Activated CD4-positive, alpha-beta T cell treated with anti-CD3 and anti-CD28 coated beads for 4 hours (primary cell): ENCODE measurements around the gene ZNF467.

Source experiments
- DNase-seq, 2 donors: peaks; one replicate each; pipeline ENCODE4 v3.0.0-alpha.2; 2020

ZNF467 gene

DNA sequence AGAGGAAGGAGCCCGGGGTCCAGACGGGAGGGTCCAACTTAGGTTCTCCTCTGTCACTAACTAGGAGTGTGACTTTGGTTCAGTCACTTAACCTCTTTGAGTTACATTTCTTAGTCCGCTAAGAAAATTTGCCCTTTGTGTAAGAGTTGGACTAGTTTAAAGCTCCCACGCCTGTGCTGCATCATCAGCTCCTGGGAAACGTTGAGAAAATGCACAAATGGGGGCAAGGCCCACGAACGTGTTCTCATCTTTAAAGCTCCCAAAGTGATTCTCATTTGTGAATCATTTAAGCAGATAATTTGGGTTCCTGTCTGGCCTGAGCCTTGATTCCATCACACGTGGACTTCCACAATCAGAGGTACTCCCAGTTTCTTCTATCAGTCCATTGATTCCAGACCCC is 6.3 kb downstream of the ZNF467 start:
- DNase-seq = no peak

- no peak for DNase-seq
Observed at GRCh38 chr7:149766135-149766675, 7.2 kb downstream of the ZNF467 start.

DNA sequence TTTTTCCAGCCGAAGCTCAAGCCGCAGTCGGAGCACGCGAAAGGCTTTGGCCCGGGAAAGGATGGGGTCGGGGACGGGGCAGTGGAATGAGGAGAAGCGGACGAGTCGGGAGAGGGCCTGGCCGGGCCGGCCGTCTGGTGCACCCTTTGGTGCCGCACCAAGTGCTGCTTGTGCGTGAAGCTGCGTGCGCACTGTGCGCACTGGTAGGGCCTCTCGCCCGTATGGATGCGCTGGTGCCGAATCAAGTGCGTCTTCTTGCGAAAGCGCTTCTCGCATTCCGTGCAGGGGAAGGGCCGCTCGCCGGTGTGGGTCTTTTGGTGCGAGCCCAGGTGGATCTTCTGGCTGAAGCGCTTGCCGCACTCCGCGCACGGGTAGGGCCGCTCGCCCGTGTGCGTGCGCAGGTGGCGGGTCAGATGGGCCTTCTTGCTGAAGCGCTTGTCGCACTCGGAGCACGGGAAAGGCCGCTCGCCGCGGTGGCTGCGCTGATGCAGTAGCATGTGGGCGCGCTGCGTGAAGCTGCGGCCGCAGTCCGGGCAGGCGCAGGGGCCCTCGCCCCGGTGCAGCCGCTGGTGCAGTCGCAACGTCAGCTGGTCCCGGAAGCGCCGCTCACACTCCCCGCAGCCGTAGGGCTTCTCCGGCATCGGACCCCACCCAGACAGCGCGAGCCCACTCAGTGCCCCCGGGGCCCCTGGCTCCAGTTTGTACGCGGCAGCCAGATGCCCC is 7.8 kb downstream of the ZNF467 start:
- no peak for DNase-seq

DNA sequence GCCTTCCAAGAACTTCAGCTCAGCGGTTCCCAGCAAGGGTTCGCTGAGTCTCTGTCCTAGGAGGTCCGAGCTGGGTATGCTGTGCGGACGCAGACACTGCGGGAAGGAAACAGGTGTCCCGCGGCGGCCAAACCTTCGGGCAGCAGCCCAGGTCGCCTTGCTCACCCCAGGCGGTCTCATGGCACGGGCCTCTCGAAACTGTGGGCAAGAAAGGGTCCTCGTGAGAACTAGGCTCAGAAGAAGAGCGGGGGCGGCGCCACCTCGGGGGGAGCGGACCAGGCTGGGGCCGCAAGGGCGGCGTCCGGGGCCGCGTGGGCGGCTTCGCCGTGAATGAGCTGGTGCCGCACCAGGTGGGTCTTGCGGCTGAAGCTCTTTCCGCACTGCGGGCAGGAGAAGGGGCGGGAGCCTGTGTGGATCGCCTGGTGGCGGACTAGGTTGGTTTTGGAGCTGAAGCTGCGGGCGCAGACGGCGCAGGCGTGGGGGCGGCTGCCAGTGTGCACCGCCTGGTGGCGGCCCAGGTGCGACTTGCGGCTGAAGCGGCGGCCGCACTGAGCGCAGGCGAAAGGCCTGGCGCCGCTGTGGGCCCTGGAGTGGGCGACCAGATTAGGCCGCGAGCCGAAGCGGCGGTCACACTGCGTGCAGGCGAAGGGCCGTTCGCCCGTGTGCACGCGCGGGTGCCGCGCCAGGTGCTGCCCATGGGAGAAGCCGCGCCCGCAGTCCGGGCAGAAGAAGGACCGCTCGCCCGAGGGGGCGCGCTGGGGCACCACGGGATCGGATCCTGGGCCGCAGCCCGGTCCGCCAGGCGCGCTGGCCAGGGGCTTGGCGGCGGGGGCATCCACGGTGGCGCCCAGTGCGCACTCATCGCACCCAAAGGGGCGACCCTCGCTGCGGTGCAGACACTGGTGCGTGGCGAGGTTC is 8.6 kb downstream of the ZNF467 start:
- no peak for DNase-seq

DNA sequence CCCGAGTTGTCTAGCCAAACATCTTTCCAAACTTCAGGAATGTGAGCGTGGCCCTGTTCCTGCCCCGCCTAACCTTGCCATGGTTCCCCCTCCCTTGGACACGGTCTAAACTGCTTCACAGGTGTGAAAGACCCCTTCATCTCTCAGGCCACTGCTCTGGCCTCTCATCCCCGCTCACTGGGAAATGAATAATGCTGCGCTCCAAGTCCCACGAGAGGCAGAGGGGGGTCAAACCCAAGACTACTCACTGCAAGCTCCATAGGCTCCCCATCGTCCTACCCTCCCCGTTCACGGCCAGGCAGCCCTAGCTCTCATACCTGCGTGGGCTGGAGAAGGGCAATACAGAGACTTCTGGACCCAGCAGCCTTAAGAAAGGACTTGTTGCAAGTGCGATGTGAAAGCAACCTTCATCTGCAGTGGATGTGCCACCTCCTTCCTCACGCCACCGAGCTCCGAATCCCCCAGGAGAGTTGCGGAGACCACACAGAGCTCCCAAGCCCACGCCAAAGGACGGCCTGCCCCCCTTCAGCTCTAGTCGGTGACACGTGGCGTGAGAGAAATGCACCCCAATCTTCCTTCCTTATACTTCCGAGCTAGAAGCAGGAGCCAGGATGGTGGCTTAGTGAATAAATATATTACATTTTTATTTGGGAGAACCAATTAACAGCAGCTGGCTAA is 9.7 kb downstream of the ZNF467 start:
- DNase-seq = no peak

DNA sequence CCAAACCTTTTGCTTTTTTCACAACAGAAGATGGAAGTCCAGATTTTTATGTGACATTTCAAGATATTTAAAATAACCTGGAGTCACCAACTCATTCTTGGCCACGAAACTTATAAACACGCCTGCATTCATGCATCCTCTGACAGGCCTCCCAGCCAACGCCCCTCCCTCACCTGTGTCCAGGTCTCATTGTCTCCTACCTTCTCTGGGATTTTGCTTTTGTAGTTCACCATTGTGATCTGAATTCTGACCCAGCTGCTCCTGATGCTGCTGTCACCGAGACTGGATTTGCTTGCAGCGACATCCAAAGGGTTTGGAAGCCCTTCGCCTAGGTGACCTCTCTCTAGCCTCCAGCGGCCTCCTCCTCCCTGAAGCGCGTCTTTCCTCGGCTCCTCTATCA is 10.8 kb downstream of the ZNF467 start:
- DNase-seq = no peak

DNA sequence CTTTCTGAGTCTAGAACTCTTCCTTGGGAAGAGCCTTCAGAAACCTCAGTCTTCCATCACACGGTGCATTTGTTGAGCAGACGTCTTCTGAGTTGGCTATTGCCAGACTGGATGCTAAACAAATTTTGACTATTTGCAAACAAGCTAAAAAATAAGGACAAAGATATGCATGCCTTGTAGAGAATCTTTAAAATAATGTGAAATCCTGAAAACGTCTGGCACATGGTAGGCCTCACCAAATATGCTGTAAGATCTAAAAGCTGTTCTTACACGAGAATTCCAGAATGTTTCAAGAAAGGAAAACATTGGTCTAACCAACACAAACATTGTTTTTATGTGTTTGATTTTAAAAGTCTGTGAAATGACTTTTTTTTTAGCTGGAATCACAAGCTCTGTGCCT is 11.3 kb downstream of the ZNF467 start:
- DNase-seq = no peak

- DNase-seq = no peak
Observed at GRCh38 chr7:149761307-149761706, 12.1 kb downstream of the ZNF467 start.

DNA sequence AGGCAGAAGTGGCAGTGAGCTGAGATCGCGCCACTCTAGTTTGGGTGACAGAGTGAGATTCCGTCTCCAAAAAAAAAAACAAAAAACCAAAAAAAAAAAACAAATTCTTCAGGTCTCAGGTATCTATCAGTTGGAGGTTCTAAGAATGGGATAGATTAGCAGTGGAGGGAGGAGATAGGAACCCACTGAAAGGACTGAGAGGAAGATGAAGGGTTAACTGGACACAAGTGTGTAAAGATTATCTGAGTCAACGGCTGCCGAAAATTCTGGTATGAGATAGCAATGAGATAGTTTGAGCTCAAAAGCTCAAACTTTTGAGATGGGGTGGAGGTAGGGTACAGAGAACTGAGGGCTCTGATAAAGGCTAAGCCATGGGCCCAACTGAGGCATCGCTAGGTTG is 12.8 kb downstream of the ZNF467 start:
- no peak for DNase-seq

DNA sequence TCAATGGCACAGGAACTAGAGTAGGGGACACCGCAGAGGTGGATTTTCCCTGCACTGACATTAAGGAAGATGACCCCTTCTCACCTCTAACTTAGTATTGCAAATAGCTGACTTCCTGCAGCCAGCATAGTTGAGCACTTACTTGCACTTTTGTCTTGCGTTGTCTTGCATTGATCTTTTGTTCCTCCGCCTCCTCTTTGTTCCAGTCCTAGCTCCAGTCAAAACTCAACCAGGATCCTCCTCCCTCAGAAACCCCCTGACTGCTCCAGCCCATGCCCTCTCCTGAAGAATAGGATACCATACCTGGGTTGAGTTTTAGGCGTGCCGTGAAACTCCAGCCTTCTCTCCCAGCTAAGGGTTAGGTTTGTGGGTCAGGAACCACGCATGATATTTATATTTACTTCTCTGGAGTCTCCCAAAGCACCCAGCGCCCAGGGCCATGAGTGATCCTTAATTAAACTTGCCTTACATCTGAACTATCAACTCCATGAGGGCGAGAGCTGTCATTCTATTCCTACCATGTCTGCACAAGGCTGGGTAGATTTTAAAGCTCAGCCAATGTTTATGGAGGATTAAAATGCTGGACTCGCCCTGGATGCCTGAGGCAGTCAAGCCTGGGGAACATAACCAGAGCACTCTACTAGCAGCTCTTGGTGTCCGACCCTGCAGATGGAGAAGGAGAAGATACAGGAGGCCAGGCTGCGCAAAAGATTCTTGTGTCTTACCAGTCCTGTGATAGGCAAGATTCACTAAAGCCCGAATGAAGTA is 14.1 kb downstream of the ZNF467 start:
- no peak for DNase-seq

DNA sequence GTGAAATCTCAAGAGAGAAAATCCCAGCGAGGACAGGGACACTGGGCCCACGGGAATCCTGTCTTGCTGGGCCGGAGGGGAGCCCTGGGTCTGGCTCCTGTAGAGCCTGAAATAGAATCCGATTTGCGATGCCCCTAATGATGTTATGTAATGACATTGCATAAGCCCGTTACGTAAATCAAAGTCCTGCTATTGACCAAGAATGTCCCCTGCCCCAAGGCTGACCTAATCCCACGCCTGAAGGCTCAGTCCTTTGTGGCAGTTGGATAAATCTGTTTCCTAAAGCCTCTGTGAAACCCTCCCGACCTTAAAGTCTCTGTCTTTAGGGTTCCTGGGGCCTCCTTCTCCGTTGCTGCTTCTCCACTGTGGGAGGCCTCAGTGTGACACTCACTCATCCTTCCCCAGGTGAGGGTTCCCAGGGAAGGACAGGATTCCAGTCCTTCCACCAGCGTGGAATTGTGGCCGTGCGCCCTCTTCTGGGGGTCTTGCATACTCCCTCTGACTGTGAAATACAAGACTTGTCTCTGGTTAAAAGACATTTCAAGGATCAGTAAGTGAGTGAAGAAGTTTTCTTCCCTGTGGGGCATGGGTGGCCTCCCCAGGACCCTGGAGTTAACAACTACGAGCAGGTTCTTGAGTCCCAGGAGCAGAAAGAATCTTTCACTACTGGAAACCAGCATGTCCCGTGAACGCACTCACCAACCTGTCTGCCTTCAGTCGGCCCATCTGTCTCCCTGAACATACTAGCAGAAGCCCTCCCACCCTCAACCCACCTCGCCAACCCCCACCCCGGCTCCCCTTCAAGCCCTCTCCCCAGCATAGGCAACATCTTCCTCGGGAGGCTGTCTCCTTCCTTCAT is 19.8 kb downstream of the ZNF467 start:
- no peak for DNase-seq

DNA sequence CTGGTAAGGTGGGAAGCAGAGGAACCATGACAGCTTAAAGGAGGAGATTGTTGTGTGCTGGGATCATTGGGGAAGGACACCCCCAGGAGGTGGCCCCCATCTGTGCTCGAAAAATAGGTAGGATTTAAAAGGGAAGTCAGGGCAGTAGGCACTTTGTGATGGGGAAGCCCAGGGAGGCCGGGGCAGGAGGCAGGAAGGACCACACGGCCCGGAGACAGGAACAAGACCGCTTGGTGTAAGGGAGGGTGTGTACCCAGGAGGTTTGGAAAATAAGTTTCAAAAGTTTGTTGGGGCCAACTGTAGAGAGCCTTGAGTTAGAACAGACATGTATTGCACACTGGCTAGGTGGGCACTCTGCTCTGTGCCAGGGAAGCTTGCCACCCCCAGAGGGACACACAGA is 20.7 kb downstream of the ZNF467 start:
- no peak for DNase-seq

DNA sequence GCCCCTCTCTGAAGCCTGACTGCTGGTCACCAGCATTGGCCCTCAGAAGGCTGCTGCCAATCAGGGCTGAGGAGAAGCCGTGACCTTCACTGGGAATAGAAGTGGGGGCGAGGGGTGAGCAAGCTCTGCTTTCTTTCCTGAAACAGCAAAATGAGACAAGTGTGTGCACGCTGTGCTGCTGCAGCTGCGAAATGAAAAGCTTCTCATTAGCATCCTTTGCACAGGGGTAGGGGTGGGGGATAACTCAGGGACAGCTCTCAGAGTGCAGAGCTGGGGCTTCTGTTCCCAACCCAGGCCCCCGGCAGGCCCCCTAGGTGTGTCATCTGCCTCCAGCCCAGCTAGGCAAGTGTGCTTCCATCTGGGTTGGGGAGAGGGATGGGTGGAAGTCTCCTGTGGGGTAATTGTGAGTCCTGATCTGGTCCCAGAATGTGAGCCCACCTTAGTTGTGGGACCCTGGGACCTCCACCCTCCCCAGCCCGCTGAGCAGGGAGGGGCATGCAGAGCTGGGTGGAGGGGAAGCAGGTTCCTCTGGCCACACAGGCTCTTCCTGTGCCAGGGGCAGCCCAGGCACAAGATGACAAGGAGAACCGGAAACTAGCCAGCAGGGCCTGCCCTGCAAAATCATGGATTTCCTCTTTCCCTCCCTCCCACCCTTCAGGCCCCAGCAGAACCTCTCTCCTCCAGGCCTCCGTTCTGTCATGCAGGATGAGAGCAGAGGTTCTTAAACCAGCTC is 22.2 kb downstream of the ZNF467 start:
- no peak for DNase-seq

- no peak for DNase-seq
Observed at GRCh38 chr7:149750122-149750845, 23.1 kb downstream of the ZNF467 start.

GRCh38 chr7:149748076-149748874 is 25.1 kb downstream of the ZNF467 start:
- no peak for DNase-seq

DNA sequence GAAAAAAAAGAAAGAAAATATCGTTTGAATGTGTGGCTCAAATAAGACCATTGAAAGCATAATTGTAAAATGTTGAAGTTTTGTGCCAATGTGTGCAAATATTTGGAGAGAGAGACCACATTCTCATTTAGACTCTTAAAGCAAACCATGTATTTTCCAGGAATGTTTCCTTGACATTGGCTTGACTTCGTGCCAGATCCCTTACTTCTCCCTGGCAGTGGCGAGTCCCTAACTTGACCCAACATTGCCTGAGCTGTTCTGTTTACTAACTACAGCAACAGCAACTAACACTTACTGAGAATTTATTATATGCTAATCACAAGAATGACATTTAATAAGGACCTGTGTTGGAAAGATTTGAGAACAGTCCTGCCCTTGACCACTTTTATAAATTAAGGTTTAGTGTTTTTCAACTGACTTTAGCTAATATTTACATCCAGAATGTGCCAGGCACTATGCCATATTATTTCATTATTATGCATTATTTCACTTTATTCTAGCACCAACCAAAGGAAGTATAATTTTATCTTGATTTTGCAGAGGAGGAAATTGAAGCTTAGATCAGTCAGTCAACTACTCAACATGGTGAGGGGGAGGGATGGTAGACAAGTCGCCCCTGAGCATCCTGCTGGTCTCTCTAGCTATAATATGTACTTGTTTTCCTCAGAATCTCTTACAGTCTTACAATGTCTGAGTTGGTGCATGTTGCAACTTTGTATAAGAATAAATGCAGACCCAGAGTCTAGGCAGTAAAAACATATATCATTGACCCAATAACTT is 29.7 kb downstream of the ZNF467 start:
- no peak for DNase-seq

GRCh38 chr7:149742075-149742701 is 31.2 kb downstream of the ZNF467 start:
- DNase-seq = peak; percentile 50 to 64

GRCh38 chr7:149741629-149742028 is 31.8 kb downstream of the ZNF467 start:
- DNase-seq = no peak
